Measurements from ENCODE around the gene DPP3.
"Not testable (repeated sequence)": the region's sequence is repeated elsewhere in the genome, so short reads cannot be mapped to it uniquely, and the experiment has no call there.

The DPP3 gene, protein sequence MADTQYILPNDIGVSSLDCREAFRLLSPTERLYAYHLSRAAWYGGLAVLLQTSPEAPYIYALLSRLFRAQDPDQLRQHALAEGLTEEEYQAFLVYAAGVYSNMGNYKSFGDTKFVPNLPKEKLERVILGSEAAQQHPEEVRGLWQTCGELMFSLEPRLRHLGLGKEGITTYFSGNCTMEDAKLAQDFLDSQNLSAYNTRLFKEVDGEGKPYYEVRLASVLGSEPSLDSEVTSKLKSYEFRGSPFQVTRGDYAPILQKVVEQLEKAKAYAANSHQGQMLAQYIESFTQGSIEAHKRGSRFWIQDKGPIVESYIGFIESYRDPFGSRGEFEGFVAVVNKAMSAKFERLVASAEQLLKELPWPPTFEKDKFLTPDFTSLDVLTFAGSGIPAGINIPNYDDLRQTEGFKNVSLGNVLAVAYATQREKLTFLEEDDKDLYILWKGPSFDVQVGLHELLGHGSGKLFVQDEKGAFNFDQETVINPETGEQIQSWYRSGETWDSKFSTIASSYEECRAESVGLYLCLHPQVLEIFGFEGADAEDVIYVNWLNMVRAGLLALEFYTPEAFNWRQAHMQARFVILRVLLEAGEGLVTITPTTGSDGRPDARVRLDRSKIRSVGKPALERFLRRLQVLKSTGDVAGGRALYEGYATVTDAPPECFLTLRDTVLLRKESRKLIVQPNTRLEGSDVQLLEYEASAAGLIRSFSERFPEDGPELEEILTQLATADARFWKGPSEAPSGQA

GRCh38 chr11:66480117-66480938 is at the start of gene DPP3:
Gene DPP3, plus strand, starts transcription at chr11:66480434. Its CDS starts 1,767 bp downstream, at chr11:66482201.
- peak; percentile 50 for DNase-seq (ENCODE audit: low read depth, low spot score)
- peak within 1 kb of the TSS; percentile 90 for H3K4me3 ChIP-seq
- peak; percentile 78; the same call in 1 of the 2 replicates for TF ChIP-seq POLR2AphosphoS5 (IDR thresholded peaks at IDR 0.05; ENCODE audit: borderline replicate concordance, low read depth, low read length)
- TF ChIP-seq EZH2 (IDR thresholded peaks at IDR 0.05), result no peak
- H3K9ac ChIP-seq (ENCODE audit: insufficient read length), result peak within 1 kb of the TSS; percentile 94
- no peaks in the 10 kb centered on the region for H3K36me3 ChIP-seq (ENCODE audit: insufficient read depth, low read length)
- peak within 1 kb of the TSS; percentile 77; the same call in 1 of the 2 replicates for H3K27ac ChIP-seq
- H3K9me3 ChIP-seq (ENCODE audit: low read depth, low read length), result no peaks in the 10 kb centered on the region

GRCh38 chr11:66431287-66431686 is 48.9 kb upstream of the DPP3 start:
- not testable (repeated sequence) for DNase-seq (ENCODE audit: low read depth, low spot score); H3K4me3 ChIP-seq; H3K9me3 ChIP-seq (ENCODE audit: low read depth, low read length); H3K27ac ChIP-seq; H3K9ac ChIP-seq (ENCODE audit: insufficient read length)
- peaks cover 14% of the 10 kb centered on the region; the same call in 1 of the 2 replicates for H3K36me3 ChIP-seq (ENCODE audit: insufficient read depth, low read length)

DNA sequence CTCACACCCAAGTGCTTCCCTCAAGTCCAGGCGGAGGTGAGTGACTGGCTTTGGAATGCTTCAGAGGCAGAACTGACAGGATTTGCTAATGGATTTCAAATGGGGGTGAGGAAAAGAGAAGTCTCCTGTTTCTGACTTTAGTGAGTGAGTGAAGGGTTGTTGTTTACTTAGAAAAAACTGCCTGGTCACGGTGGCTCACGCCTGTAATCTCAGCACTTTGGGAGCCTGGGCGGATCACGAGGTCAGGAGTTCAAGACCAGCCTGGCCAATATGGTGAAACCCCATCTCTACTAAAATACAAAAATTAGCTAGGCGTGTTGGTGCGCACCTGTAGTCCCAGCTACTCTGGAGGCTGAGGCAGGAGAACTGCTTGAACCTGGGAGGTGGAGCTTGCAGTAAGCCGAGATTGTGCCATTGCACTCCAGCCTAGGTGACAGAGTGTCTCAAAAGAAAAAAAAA is 48.3 kb upstream of the DPP3 start:
- DNase-seq (ENCODE audit: low read depth, low spot score); H3K9ac ChIP-seq (ENCODE audit: insufficient read length); H3K9me3 ChIP-seq (ENCODE audit: low read depth, low read length); H3K27ac ChIP-seq; H3K4me3 ChIP-seq: not testable (repeated sequence)
- peaks cover 20% of the 10 kb centered on the region for H3K36me3 ChIP-seq (ENCODE audit: insufficient read depth, low read length)

GRCh38 chr11:66432597-66432996 is 47.6 kb upstream of the DPP3 start:
- DNase-seq (ENCODE audit: low read depth, low spot score), result no peak
- Histone ChIP-seq H3K9ac (ENCODE audit: insufficient read length) (no peak overlapping the region), H3K27ac (no peak overlapping the region), H3K9me3 (ENCODE audit: low read depth, low read length) (no peaks in the 10 kb centered on the region), H3K36me3 (ENCODE audit: insufficient read depth, low read length) (peaks cover 22% of the 10 kb centered on the region), H3K4me3 (no peak overlapping the region)
- TF ChIP-seq POLR2AphosphoS5 (IDR thresholded peaks at IDR 0.05; ENCODE audit: borderline replicate concordance, low read depth, low read length) (no peak), EZH2 (IDR thresholded peaks at IDR 0.05) (no peak), FOXP2 (optimal IDR thresholded peaks at IDR 0.05; ENCODE audit: control extremely low read depth, extremely low read length, insufficient read depth) (no peak)

GRCh38 chr11:66437979-66438503 is 42.2 kb upstream of the DPP3 start:
- TF ChIP-seq FOXP2 (optimal IDR thresholded peaks at IDR 0.05; ENCODE audit: control extremely low read depth, extremely low read length, insufficient read depth) (no peak), EZH2 (IDR thresholded peaks at IDR 0.05) (no peak), POLR2AphosphoS5 (IDR thresholded peaks at IDR 0.05; ENCODE audit: borderline replicate concordance, low read depth, low read length) (no peak)
- H3K36me3 ChIP-seq (ENCODE audit: insufficient read depth, low read length), result peaks cover 22% of the 10 kb centered on the region
- DNase-seq (ENCODE audit: low read depth, low spot score), result no peak

DNA sequence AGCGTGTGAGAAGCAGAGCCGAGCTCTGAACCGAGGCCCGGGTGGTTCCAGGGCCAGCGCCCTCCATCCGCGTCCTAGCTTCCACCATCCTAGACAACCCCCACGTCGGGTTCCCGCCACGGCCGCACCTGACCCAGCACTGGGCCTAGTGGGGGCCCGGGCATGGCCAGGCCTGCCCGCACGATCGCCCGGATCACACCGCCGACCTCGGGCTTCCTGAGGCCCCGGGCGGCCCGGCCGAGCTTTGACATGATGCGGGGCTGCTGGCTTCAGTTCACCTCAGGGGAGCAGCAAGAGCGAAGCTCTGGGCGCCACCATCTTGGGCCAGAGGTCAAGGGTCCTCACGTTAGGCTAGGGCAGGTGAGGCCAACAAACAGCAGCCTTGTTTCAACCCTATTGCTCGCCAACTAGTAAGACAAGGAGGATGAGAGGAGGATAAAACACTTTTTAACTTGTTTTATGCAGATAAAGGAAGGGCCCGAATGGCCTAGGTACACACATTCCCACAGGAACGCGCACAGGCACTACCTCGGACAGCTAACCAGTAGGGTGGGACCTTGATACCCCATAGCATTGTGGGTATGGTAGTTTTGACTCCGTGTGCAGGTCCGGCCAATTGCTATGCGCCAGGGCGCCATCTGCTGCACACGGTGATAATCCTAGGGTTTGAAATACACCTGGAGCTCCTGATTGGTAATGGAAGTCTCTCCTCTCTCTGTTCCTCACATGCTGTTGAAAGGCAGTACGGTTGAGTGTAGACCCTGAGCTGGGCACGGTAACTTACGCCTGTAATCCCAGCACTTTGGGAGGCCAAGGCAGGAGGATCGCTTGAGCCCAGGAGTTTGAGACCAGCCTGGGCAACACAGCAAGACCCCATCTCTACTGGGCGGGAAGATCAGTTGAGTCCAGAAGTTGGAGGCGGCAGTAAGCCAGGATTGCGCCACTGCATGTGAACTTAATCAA is 41.4 kb upstream of the DPP3 start, which contains the start of gene MRPL11:
Gene MRPL11, minus strand, starts transcription at position 345 of the 963 bp plus-strand sequence. Its CDS starts 94 bp downstream, at position 251.
- H3K9ac ChIP-seq (ENCODE audit: insufficient read length), result peak within 1 kb of the TSS; percentile 94
- H3K36me3 ChIP-seq (ENCODE audit: insufficient read depth, low read length), result peaks cover 22% of the 10 kb centered on the region
- peak within 1 kb of the TSS; percentile 96 for H3K4me3 ChIP-seq
- peak; percentile 86 for DNase-seq (ENCODE audit: low read depth, low spot score)
- H3K9me3 ChIP-seq (ENCODE audit: low read depth, low read length), result no peaks in the 10 kb centered on the region
- peak; percentile 64; the same call in 1 of the 2 replicates for TF ChIP-seq POLR2AphosphoS5 (IDR thresholded peaks at IDR 0.05; ENCODE audit: borderline replicate concordance, low read depth, low read length)
- TF ChIP-seq EZH2 (IDR thresholded peaks at IDR 0.05), result no peak
- no peak for TF ChIP-seq FOXP2 (optimal IDR thresholded peaks at IDR 0.05; ENCODE audit: control extremely low read depth, extremely low read length, insufficient read depth)
- H3K27ac ChIP-seq, result peak within 1 kb of the TSS; percentile 88

More at GRCh38 chr11:66437979-66438503, 42.2 kb upstream of the DPP3 start:
- peak overlapping the region; percentile 96 for H3K4me3 ChIP-seq
- no peaks in the 10 kb centered on the region for H3K9me3 ChIP-seq (ENCODE audit: low read depth, low read length)
- peak overlapping the region; percentile 94 for H3K9ac ChIP-seq (ENCODE audit: insufficient read length)
- H3K27ac ChIP-seq, result peak overlapping the region; percentile 88

DNA sequence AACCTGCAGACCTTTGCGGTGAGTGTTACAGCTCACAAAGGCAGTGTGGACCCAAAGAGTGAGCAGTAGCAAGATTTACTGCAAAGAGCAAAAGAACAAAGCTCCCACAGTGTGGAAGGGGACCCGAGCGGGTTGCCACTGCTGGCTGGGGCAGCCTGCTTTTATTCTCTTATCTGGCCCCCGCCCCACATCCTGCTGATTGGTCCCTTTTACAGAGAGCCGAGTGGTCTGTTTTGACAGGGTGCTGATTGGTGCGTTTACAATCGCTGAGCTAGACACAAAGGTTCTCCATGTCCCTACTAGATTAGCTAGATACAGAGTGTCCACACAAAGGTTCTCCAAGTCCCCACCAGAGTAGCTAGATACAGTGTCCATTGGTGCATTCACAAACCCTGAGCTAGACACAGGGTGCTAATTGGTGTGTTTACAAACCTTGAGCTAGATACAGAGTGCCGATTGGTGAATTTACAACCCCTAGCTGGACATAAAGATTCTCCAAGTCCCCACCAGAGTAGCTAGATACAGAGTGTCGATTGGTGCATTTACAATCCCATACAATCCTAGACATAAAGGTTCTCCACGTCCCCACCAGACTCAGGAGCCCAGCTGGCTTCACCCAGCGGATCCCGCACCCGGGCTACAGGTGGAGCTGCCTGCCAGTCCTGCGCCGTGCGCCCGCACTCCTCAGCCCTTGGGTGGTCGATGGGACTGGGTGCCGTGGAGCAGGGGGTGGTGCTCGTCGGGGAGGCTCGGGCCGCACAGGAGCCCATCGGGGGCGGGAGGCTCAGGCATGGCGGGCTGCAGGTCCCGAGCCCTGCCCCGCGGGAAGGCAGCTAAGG is 39.9 kb upstream of the DPP3 start:
- peaks cover 16% of the 10 kb centered on the region for H3K36me3 ChIP-seq (ENCODE audit: insufficient read depth, low read length)
- not testable (repeated sequence) for H3K9ac ChIP-seq (ENCODE audit: insufficient read length); H3K27ac ChIP-seq; H3K4me3 ChIP-seq; H3K9me3 ChIP-seq (ENCODE audit: low read depth, low read length); DNase-seq (ENCODE audit: low read depth, low spot score)

DNA sequence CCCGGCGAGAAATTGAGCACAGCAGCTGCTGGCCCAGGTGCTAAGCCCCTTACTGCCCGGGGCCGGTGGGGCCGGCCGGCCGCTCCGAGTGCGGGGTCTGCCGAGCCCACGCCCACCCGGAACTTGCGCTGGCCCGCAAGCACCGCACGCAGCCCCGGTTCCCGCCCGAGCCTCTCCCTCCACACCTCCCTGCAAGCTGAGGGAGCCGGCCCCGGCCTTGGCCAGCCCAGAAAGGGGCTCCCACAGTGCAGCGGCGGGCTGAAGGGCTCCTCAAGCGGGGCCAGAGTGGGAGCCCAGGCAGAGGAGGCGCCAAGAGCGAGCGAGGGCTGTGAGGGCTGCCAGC is 39.3 kb upstream of the DPP3 start:
- H3K27ac ChIP-seq; DNase-seq (ENCODE audit: low read depth, low spot score); H3K9ac ChIP-seq (ENCODE audit: insufficient read length); H3K9me3 ChIP-seq (ENCODE audit: low read depth, low read length); H3K4me3 ChIP-seq: not testable (repeated sequence)
- peaks cover 10% of the 10 kb centered on the region for H3K36me3 ChIP-seq (ENCODE audit: insufficient read depth, low read length)

Data from SK-N-MC (cell line).